ENCODE measurements around the gene BBS9. TPM values are rescaled to one million over a fixed set of nuclear protein-coding genes. Genes with fewer than 3 reads are reported as not detected.

BBS9 gene
- total RNA-seq, 1 experiment from 2014 or later = 26.4 TPM

DNA sequence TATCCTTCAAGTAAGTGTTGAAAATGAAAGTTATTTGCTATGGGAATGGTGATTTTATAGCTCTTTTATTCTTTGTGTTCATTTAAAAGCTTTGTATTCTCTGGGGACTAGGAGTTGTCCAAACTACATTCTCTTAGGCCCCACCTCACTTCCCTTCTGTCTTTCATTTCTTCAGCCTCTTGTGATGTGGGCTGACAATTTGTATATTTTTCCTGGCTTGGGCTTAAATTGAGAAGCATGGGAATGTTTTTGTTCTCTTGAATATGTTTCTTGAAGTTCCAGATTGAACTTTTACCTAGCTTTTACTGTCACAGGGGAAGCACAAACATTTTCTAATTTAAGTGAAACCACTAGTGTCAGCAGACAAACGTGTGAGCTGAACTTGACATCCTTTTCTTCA, 27.9 kb downstream of the BBS9 start:
- Mint-ChIP-seq H3K9me3 (peaks cover 0 to 3% of the 10 kb centered on the region in 2 experiments; a peak in 1 of 5 replicates), H3K4me1 (no peaks in the 10 kb centered on the region), H3K27ac (no peak overlapping the region; a peak in 1 of 7 replicates), H3K27me3 (ENCODE audit: low read depth) (no peaks in the 10 kb centered on the region), H3K36me3 (ENCODE audit: insufficient read depth in 1 of 3, low read depth in 3 of 3) (0 out of 7 replicates have a peak, but pooled peaks cover 0 to 2% (median 0%) of the 10 kb centered on the region in 3 experiments), H3K4me3 (no peak overlapping the region)
- Histone ChIP-seq H3K14ac (ENCODE audit: insufficient read depth, low read length) (no peak overlapping the region), H2BK15ac (ENCODE audit: low read depth, low read length) (no peak overlapping the region), H2AK5ac (ENCODE audit: insufficient read length, low read length) (no peak overlapping the region), H3K18ac (ENCODE audit: insufficient read length, low read depth, low read length) (no peak overlapping the region), H4K91ac (ENCODE audit: insufficient read length, low read depth, low read length) (no peak overlapping the region), H3T11ph (ENCODE audit: low read length) (no peak overlapping the region), H3K23me2 (ENCODE audit: insufficient read length, low read depth, low read length, poor library complexity, severe bottlenecking) (no peaks in the 10 kb centered on the region), H3K79me2 (ENCODE audit: insufficient read depth, low read length) (no peaks in the 10 kb centered on the region), H3K4ac (ENCODE audit: low read depth, low read length) (no peak overlapping the region), H4K5ac (ENCODE audit: insufficient read length, low read depth, low read length) (no peak overlapping the region), H3K27me3 (ENCODE audit: insufficient read depth, low read length) (no peaks in the 10 kb centered on the region), H3K4me1 (ENCODE audit: insufficient read depth, low read length) (no peaks in the 10 kb centered on the region), H3K79me1 (ENCODE audit: insufficient read depth, low read depth, low read length, poor library complexity, severe bottlenecking) (no peaks in the 10 kb centered on the region), H3K4me2 (ENCODE audit: insufficient read depth, insufficient read length, low read length) (no peak overlapping the region), H3K23ac (ENCODE audit: insufficient read length, low read depth, low read length) (no peak overlapping the region), H3K9me3 (ENCODE audit: control insufficient read depth, low read depth, low read length) (no peaks in the 10 kb centered on the region), H2BK12ac (ENCODE audit: insufficient read length, low read depth, low read length) (no peak overlapping the region), H3K9ac (ENCODE audit: extremely low read depth, insufficient read length, low read length) (no peak overlapping the region), H4K20me1 (ENCODE audit: control insufficient read depth, insufficient read depth, insufficient read length) (no peaks in the 10 kb centered on the region), H3K56ac (ENCODE audit: insufficient read length, low read depth, low read length) (no peak overlapping the region), H3K27ac (ENCODE audit: insufficient read length, low read depth, low read length) (no peak overlapping the region), H2BK20ac (ENCODE audit: low read depth, low read length, poor library complexity, severe bottlenecking) (no peak overlapping the region), H2AFZ (ENCODE audit: low read length) (no peak overlapping the region), H4K8ac (replicated peaks; ENCODE audit: insufficient read length, low read depth, low read length) (no peak overlapping the region), H2BK120ac (ENCODE audit: low read depth, low read length, poor library complexity, severe bottlenecking) (no peak overlapping the region), H2BK5ac (ENCODE audit: insufficient read length, low read length) (no peak overlapping the region)
- TF ChIP-seq, protein P1, sequence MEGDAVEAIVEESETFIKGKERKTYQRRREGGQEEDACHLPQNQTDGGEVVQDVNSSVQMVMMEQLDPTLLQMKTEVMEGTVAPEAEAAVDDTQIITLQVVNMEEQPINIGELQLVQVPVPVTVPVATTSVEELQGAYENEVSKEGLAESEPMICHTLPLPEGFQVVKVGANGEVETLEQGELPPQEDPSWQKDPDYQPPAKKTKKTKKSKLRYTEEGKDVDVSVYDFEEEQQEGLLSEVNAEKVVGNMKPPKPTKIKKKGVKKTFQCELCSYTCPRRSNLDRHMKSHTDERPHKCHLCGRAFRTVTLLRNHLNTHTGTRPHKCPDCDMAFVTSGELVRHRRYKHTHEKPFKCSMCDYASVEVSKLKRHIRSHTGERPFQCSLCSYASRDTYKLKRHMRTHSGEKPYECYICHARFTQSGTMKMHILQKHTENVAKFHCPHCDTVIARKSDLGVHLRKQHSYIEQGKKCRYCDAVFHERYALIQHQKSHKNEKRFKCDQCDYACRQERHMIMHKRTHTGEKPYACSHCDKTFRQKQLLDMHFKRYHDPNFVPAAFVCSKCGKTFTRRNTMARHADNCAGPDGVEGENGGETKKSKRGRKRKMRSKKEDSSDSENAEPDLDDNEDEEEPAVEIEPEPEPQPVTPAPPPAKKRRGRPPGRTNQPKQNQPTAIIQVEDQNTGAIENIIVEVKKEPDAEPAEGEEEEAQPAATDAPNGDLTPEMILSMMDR (conservative IDR thresholded peaks at IDR 0.05) = no peak
- no peak for DNase-seq
- no CpG with 5 or more reads among the region's 1 CpG for WGBS (ENCODE audit: extremely low coverage, insufficient read length, low lambda C conversion rate)
